Left renal cortex interstitium (tissue), 4 donors: ENCODE measurements around the gene PXDC1. TPM values are rescaled to one million over a fixed set of nuclear protein-coding genes. Genes with fewer than 3 reads are reported as not detected.
"Not testable (repeated sequence)": the region's sequence is repeated elsewhere in the genome, so short reads cannot be mapped to it uniquely, and the experiment has no call there.

Experiments used
- DNase-seq, 4 donors: peaks; one replicate each; pipeline ENCODE4 v3.0.0-alpha.2; 2013; ENCODE audit warnings: low read depth in 4 of 4, low spot score in 2 of 4, missing footprints in 1 of 4
- polyA plus RNA-seq, 4 donors: library from polyadenylated mRNA; unstranded; fragments of 120-200 nt; gene quantifications; one replicate each; pipeline ENCODE4 v1.2.1, GENCODE V29; 2013; ENCODE audit not compliant: insufficient read length in 4 of 4

The PXDC1 gene
- polyA plus RNA-seq, 4 donors, result 19.5 to 25.5 (median 20.5) TPM

- DNase-seq, result peak in 1 of 4 donors; percentile 37
Observed at GRCh38 chr6:3687847-3688246, 63.7 kb downstream of the PXDC1 start.

DNA sequence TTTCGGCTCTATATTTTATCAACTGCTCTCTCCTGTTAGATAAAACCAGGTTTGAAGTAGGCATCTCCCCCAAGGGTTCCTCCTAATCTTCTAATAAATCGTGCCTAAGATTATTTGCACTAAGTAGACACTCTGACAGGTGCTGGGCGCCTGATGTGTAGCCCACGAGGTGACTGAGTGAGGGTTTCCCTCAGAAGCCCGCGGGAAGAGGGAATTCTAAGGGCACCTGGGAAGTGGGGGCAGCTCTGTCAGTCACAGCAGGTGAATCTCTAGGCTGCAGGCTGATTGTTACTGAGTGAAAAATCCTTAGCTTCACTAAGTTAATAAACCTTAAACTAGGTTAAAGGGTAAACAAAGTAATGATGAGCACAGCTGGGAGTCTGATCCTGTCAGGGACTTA is 68.2 kb downstream of the PXDC1 start:
- no peak for DNase-seq

DNA sequence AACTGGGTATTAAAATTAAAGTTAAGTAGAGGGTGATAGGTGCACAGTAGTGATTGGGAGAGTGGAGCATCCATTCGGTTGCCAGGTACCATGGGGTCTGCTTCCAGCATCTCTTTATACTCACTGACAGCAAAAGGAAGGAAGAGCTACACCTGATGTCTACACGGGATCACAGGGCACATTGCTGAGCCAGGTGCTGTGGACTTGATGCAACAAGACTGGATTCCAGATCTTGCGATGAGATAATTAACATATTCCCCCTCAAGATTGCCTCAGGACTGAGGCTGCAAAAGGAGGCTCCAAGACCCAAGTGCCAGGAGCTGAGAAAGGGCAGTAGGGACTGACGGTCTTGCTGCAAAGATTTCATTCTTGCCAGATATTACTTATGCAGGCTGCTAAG is 72.6 kb downstream of the PXDC1 start:
- DNase-seq, result no peak

DNA sequence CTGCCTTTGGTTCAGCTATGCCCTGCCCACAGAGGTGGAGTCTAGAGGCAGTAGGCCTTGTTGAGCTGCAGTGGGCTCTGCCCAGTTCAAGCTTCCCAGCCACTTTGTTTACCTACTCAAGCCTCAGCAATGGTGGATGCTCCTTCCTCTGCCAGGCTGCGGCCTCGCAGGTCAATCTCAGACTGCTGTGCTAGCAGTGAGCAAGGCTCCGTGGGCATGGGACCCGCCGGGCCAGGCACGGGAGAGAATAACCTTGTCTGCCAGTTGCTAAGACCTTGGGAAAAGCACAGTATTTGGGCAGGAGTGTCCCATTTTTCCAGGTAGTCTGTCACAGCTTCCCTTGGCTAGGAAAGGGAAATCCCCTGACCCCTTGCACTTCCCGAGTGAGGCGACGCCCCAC is 73.8 kb downstream of the PXDC1 start:
- DNase-seq, result not testable (repeated sequence)

DNA sequence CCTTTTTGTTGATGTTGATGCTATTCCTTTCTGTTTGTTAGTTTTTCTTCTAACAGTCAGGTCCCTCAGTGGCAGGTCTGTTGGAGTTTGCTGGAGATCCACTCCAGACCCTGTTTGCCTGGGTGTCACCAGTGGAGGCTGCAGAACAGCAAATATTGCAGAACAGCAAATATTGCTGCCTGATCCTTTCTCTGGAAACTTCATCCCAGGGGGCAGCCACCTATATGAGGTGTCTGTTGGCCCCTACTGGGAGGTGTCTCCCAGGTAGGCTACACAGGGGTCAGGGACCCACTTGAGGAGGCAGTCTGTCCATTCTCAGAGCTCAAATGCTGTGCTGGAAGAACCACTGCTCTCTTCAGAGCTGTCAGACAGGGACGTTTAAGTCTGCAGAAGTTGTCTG is 74.2 kb downstream of the PXDC1 start:
- not testable (repeated sequence) for DNase-seq

Other genes starting within 250 kb of the PXDC1 start
- gene FAM50B, start 97.7 kb upstream of the PXDC1 start, polyA plus RNA-seq, result 10 to 100 TPM; 11.3 to 16.2 (median 13.2) TPM